ENCODE data around the gene ATF4.

The ATF4 gene

DNA sequence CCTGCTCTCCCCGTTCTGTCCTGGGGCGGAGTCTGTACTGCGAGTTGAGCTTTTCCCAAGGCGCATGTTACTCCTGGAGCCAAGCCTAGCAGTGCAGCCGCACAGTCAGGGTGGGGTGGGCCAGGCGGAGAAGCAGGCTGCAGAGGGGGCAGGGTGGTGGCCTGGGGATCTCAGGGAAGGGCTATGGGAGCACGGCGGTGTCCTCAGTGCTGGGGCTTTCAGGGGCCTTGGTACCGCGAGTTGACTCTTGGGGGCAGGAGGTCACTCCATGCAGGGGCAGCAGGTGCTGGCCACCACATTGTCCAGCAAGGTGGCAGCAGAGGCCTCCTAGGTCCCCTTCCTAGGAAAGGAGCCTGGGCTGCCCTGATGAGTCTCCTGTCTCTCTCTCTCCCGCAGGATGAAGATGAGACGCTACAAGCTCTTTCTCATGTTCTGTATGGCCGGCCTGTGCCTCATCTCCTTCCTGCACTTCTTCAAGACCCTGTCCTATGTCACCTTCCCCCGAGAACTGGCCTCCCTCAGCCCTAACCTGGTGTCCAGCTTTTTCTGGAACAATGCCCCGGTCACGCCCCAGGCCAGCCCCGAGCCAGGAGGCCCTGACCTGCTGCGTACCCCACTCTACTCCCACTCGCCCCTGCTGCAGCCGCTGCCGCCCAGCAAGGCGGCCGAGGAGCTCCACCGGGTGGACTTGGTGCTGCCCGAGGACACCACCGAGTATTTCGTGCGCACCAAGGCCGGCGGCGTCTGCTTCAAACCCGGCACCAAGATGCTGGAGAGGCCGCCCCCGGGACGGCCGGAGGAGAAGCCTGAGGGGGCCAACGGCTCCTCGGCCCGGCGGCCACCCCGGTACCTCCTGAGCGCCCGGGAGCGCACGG, 33.2 kb upstream of the ATF4 start:
- no peak for ATAC-seq
- TF ChIP-seq RARB (CRISPR knock-in tag; IDR thresholded peaks at IDR 0.05) (no peak), CSDC2 (CRISPR knock-in tag; IDR thresholded peaks at IDR 0.05) (no peak), BACH2 (CRISPR knock-in tag; IDR thresholded peaks at IDR 0.05; ENCODE audit: borderline replicate concordance) (no peak), PPARA (CRISPR knock-in tag; IDR thresholded peaks at IDR 0.05; ENCODE audit: borderline replicate concordance) (no peak), GLIS3 (CRISPR knock-in tag; IDR thresholded peaks at IDR 0.05) (no peak), ZNF8 (CRISPR knock-in tag; IDR thresholded peaks at IDR 0.05) (no peak), ZNF565 (CRISPR knock-in tag; conservative IDR thresholded peaks at IDR 0.05; ENCODE audit: low read depth) (no peak), ZC3H10 (CRISPR knock-in tag; IDR thresholded peaks at IDR 0.05) (no peak), SNAI2 (CRISPR knock-in tag; IDR thresholded peaks at IDR 0.05) (no peak), ISL1 (CRISPR knock-in tag; IDR thresholded peaks at IDR 0.05) (no peak), TCF4 (CRISPR knock-in tag; IDR thresholded peaks at IDR 0.05; ENCODE audit: borderline replicate concordance) (no peak), ESRRG (CRISPR knock-in tag; IDR thresholded peaks at IDR 0.05) (no peak), TOX (CRISPR knock-in tag; IDR thresholded peaks at IDR 0.05; ENCODE audit: borderline replicate concordance) (no peak), ZFP3 (CRISPR knock-in tag; IDR thresholded peaks at IDR 0.05) (no peak), OSR1 (CRISPR knock-in tag; IDR thresholded peaks at IDR 0.05) (no peak)
- TF ChIP-seq, protein P1, sequence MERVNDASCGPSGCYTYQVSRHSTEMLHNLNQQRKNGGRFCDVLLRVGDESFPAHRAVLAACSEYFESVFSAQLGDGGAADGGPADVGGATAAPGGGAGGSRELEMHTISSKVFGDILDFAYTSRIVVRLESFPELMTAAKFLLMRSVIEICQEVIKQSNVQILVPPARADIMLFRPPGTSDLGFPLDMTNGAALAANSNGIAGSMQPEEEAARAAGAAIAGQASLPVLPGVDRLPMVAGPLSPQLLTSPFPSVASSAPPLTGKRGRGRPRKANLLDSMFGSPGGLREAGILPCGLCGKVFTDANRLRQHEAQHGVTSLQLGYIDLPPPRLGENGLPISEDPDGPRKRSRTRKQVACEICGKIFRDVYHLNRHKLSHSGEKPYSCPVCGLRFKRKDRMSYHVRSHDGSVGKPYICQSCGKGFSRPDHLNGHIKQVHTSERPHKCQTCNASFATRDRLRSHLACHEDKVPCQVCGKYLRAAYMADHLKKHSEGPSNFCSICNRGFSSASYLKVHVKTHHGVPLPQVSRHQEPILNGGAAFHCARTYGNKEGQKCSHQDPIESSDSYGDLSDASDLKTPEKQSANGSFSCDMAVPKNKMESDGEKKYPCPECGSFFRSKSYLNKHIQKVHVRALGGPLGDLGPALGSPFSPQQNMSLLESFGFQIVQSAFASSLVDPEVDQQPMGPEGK (CRISPR knock-in tag; IDR thresholded peaks at IDR 0.05; ENCODE audit: borderline replicate concordance): no peak
- TF ChIP-seq, protein P2, sequence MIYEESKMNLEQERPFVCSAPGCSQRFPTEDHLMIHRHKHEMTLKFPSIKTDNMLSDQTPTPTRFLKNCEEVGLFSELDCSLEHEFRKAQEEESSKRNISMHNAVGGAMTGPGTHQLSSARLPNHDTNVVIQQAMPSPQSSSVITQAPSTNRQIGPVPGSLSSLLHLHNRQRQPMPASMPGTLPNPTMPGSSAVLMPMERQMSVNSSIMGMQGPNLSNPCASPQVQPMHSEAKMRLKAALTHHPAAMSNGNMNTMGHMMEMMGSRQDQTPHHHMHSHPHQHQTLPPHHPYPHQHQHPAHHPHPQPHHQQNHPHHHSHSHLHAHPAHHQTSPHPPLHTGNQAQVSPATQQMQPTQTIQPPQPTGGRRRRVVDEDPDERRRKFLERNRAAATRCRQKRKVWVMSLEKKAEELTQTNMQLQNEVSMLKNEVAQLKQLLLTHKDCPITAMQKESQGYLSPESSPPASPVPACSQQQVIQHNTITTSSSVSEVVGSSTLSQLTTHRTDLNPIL (CRISPR knock-in tag; IDR thresholded peaks at IDR 0.05; ENCODE audit: low read depth): no peak
- TF ChIP-seq, protein P3, sequence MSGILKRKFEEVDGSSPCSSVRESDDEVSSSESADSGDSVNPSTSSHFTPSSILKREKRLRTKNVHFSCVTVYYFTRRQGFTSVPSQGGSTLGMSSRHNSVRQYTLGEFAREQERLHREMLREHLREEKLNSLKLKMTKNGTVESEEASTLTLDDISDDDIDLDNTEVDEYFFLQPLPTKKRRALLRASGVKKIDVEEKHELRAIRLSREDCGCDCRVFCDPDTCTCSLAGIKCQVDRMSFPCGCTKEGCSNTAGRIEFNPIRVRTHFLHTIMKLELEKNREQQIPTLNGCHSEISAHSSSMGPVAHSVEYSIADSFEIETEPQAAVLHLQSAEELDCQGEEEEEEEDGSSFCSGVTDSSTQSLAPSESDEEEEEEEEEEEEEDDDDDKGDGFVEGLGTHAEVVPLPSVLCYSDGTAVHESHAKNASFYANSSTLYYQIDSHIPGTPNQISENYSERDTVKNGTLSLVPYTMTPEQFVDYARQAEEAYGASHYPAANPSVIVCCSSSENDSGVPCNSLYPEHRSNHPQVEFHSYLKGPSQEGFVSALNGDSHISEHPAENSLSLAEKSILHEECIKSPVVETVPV (CRISPR knock-in tag; IDR thresholded peaks at IDR 0.05): no peak
- TF ChIP-seq, protein P4, sequence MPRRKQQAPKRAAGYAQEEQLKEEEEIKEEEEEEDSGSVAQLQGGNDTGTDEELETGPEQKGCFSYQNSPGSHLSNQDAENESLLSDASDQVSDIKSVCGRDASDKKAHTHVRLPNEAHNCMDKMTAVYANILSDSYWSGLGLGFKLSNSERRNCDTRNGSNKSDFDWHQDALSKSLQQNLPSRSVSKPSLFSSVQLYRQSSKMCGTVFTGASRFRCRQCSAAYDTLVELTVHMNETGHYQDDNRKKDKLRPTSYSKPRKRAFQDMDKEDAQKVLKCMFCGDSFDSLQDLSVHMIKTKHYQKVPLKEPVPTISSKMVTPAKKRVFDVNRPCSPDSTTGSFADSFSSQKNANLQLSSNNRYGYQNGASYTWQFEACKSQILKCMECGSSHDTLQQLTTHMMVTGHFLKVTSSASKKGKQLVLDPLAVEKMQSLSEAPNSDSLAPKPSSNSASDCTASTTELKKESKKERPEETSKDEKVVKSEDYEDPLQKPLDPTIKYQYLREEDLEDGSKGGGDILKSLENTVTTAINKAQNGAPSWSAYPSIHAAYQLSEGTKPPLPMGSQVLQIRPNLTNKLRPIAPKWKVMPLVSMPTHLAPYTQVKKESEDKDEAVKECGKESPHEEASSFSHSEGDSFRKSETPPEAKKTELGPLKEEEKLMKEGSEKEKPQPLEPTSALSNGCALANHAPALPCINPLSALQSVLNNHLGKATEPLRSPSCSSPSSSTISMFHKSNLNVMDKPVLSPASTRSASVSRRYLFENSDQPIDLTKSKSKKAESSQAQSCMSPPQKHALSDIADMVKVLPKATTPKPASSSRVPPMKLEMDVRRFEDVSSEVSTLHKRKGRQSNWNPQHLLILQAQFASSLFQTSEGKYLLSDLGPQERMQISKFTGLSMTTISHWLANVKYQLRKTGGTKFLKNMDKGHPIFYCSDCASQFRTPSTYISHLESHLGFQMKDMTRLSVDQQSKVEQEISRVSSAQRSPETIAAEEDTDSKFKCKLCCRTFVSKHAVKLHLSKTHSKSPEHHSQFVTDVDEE (CRISPR knock-in tag; IDR thresholded peaks at IDR 0.05): no peak

DNA sequence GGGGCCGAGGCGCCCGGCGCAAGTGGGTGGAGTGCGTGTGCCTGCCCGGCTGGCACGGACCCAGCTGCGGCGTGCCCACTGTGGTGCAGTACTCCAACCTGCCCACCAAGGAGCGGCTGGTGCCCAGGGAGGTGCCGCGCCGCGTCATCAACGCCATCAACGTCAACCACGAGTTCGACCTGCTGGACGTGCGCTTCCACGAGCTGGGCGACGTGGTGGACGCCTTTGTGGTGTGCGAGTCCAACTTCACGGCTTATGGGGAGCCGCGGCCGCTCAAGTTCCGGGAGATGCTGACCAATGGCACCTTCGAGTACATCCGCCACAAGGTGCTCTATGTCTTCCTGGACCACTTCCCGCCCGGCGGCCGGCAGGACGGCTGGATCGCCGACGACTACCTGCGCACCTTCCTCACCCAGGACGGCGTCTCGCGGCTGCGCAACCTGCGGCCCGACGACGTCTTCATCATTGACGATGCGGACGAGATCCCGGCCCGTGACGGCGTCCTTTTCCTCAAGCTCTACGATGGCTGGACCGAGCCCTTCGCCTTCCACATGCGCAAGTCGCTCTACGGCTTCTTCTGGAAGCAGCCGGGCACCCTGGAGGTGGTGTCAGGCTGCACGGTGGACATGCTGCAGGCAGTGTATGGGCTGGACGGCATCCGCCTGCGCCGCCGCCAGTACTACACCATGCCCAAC, 32.4 kb upstream of the ATF4 start:
- no peak for TF ChIP-seq ZNF8 (CRISPR knock-in tag; IDR thresholded peaks at IDR 0.05)
- TF ChIP-seq, protein P4 (CRISPR knock-in tag; IDR thresholded peaks at IDR 0.05): no peak
- no peak for TF ChIP-seq ZNF70 (CRISPR knock-in tag; IDR thresholded peaks at IDR 0.05)
- TF ChIP-seq, protein P2 (CRISPR knock-in tag; IDR thresholded peaks at IDR 0.05; ENCODE audit: low read depth): no peak
- no peak for TF ChIP-seq ISL1 (CRISPR knock-in tag; IDR thresholded peaks at IDR 0.05)
- TF ChIP-seq ESRRG (CRISPR knock-in tag; IDR thresholded peaks at IDR 0.05): no peak
- no peak for TF ChIP-seq ARNTL (CRISPR knock-in tag; IDR thresholded peaks at IDR 0.05; ENCODE audit: borderline replicate concordance, low read depth)
- TF ChIP-seq, protein P3 (CRISPR knock-in tag; IDR thresholded peaks at IDR 0.05): no peak
- TF ChIP-seq SNAI2 (CRISPR knock-in tag; IDR thresholded peaks at IDR 0.05): no peak
- no peak for TF ChIP-seq ZC3H10 (CRISPR knock-in tag; IDR thresholded peaks at IDR 0.05)
- TF ChIP-seq ZNF565 (CRISPR knock-in tag; conservative IDR thresholded peaks at IDR 0.05; ENCODE audit: low read depth): no peak
- no peak for ATAC-seq
